HEK293 (cell line): Measurements from ENCODE around the gene CEP43.

Experiments
- BCL11B ChIP-seq: fragments of 450-650 bp; formaldehyde crosslinking; IDR thresholded peaks from 2 replicates; pipeline ENCODE4 v1.5.1; 2016; ENCODE audit warnings: low read depth, missing biosample characterization, missing genetic modification characterization
- HOXA7 ChIP-seq: sonication (generic); formaldehyde crosslinking; IDR thresholded peaks from 2 replicates; pipeline ENCODE4 v1.8.1; 2022; ENCODE audit warnings: missing genetic modification reagents, borderline replicate concordance
- KLF16 ChIP-seq: fragments of 450-650 bp; formaldehyde crosslinking; IDR thresholded peaks from 2 replicates; pipeline ENCODE4 v1.5.1; 2017; ENCODE audit warnings: missing biosample characterization, missing genetic modification characterization
- PATZ1 ChIP-seq: fragments of 450-650 bp; formaldehyde crosslinking; IDR thresholded peaks from 2 replicates; pipeline ENCODE4 v1.5.1; 2016; ENCODE audit warnings: missing biosample characterization, missing genetic modification characterization
- PRDM2 ChIP-seq: fragments of 450-650 bp; formaldehyde crosslinking; IDR thresholded peaks from 2 replicates; pipeline ENCODE4 v1.5.1; 2016; ENCODE audit warnings: missing biosample characterization, missing genetic modification characterization, borderline replicate concordance
- ZBTB11 ChIP-seq: fragments of 450-650 bp; formaldehyde crosslinking; conservative IDR thresholded peaks from 2 replicates; pipeline ENCODE4 v1.5.1; 2016; ENCODE audit warnings: low read depth, missing biosample characterization, missing genetic modification characterization
- ZBTB20 ChIP-seq: fragments of 450-650 bp; formaldehyde crosslinking; IDR thresholded peaks from 2 replicates; pipeline ENCODE4 v1.5.1; 2016; ENCODE audit warnings: missing biosample characterization, missing genetic modification characterization
- ZBTB8A ChIP-seq: fragments of 450-650 bp; formaldehyde crosslinking; IDR thresholded peaks from 2 replicates; pipeline ENCODE4 v1.5.1; 2016; ENCODE audit warnings: missing biosample characterization, missing genetic modification characterization
- ZNF2 ChIP-seq: fragments of 450-650 bp; formaldehyde crosslinking; IDR thresholded peaks from 2 replicates; pipeline ENCODE4 v1.5.1; 2016; ENCODE audit warnings: missing biosample characterization, missing genetic modification characterization
- ZNF449 ChIP-seq: fragments of 450-650 bp; formaldehyde crosslinking; IDR thresholded peaks from 2 replicates; pipeline ENCODE4 v1.5.1; 2017; ENCODE audit warnings: missing biosample characterization, mild to moderate bottlenecking, missing genetic modification characterization, moderate library complexity
- ZNF501 ChIP-seq: fragments of 450-650 bp; formaldehyde crosslinking; IDR thresholded peaks from 2 replicates; pipeline ENCODE4 v1.5.1; 2016; ENCODE audit warnings: missing biosample characterization, missing genetic modification characterization
- ZNF585B ChIP-seq: fragments of 450-650 bp; formaldehyde crosslinking; IDR thresholded peaks from 2 replicates; pipeline ENCODE4 v1.5.1; 2016; ENCODE audit warnings: missing biosample characterization, missing genetic modification characterization
- ZNF843 ChIP-seq: fragments of 450-650 bp; formaldehyde crosslinking; IDR thresholded peaks from 2 replicates; pipeline ENCODE4 v1.5.1; 2016; ENCODE audit warnings: missing biosample characterization, missing genetic modification characterization

The CEP43 gene

GRCh38 chr6:166956444-166957086 is 42.6 kb upstream of the CEP43 start, which contains the start of gene RNASET2 (continued):
- no peak for TF ChIP-seq ZNF449
- TF ChIP-seq ZNF843 (tag by site-specific recombination), result 0 out of 2 replicates have a peak, but pooled peaks have one; percentile 29
- 0 out of 2 replicates have a peak, but pooled peaks have one; percentile 30 for TF ChIP-seq PATZ1 (tag by site-specific recombination)
- no peak for TF ChIP-seq ZNF2 (tag by site-specific recombination)
- TF ChIP-seq KLF16, result peak; percentile 82
- no peak for TF ChIP-seq HOXA7 (CRISPR knock-in tag)
- TF ChIP-seq ZNF585B (tag by site-specific recombination), result no peak
- no peak for TF ChIP-seq BCL11B (tag by site-specific recombination)
- peak; percentile 9; the same call in 1 of the 2 replicates for TF ChIP-seq ZBTB8A (tag by site-specific recombination)
- TF ChIP-seq ZNF501 (tag by site-specific recombination), result peak; percentile 12; the same call in 1 of the 2 replicates
- peak; percentile 93 for TF ChIP-seq ZBTB20
- TF ChIP-seq PRDM2 (tag by site-specific recombination), result no peak
- TF ChIP-seq ZBTB11 (tag by site-specific recombination), result 0 out of 2 replicates have a peak, but pooled peaks have one; percentile 17
- TF ChIP-seq, all 188 proteins: peak for 31
